ENCODE results near the gene ANO6. TPM values are rescaled to one million over a fixed set of nuclear protein-coding genes. Genes with fewer than 3 reads are reported as not detected.
A peak's percentile ranks its signal among the peaks of the same experiment; 100 is the strongest.
"Not testable (repeated sequence)": the region's sequence is repeated elsewhere in the genome, so short reads cannot be mapped to it uniquely, and the experiment has no call there.

The ANO6 gene
- total RNA-seq, 4 donors from 2014 or later: 31.8 to 43.5 (median 34.1) TPM

GRCh38 chr12:45232756-45233372, 17.0 kb downstream of the ANO6 start:
- Histone ChIP-seq H3K4me3 (no peak overlapping the region), H3K9me3 (no peaks in the 10 kb centered on the region), H3K27ac (peak overlapping the region; percentile 88), H3K36me3 (no peaks in the 10 kb centered on the region), H3K4me1 (peaks cover 51% of the 10 kb centered on the region), H3K27me3 (no peaks in the 10 kb centered on the region)
- TF ChIP-seq EP300 (IDR thresholded peaks at IDR 0.05) (no peak), POLR2AphosphoS5 (IDR thresholded peaks at IDR 0.05) (no peak), POLR2A (IDR thresholded peaks at IDR 0.05) (no peak)
- TF ChIP-seq, protein P1, sequence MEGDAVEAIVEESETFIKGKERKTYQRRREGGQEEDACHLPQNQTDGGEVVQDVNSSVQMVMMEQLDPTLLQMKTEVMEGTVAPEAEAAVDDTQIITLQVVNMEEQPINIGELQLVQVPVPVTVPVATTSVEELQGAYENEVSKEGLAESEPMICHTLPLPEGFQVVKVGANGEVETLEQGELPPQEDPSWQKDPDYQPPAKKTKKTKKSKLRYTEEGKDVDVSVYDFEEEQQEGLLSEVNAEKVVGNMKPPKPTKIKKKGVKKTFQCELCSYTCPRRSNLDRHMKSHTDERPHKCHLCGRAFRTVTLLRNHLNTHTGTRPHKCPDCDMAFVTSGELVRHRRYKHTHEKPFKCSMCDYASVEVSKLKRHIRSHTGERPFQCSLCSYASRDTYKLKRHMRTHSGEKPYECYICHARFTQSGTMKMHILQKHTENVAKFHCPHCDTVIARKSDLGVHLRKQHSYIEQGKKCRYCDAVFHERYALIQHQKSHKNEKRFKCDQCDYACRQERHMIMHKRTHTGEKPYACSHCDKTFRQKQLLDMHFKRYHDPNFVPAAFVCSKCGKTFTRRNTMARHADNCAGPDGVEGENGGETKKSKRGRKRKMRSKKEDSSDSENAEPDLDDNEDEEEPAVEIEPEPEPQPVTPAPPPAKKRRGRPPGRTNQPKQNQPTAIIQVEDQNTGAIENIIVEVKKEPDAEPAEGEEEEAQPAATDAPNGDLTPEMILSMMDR (IDR thresholded peaks at IDR 0.05): no peak
- 36% methylated on average over 6 of the region's 6 CpGs for WGBS
- DNase-seq (ENCODE audit: low spot score in 2 of 2): no peak

- TF ChIP-seq POLR2A (IDR thresholded peaks at IDR 0.05): no peak
- TF ChIP-seq, protein P1 (IDR thresholded peaks at IDR 0.05): no peak
- TF ChIP-seq POLR2AphosphoS5 (IDR thresholded peaks at IDR 0.05): no peak
- no peak for TF ChIP-seq EP300 (IDR thresholded peaks at IDR 0.05)
- no peak for DNase-seq (ENCODE audit: low spot score in 2 of 2)
- Histone ChIP-seq H3K4me1 (peaks cover 51% of the 10 kb centered on the region), H3K4me3 (no peak overlapping the region), H3K27ac (peak overlapping the region; percentile 88), H3K27me3 (no peaks in the 10 kb centered on the region), H3K9me3 (no peaks in the 10 kb centered on the region), H3K36me3 (no peaks in the 10 kb centered on the region)
- 18% methylated on average over 4 of the region's 4 CpGs for WGBS
These were observed 18.4 kb downstream of the ANO6 start for GRCh38 chr12:45234139-45234865.

DNA sequence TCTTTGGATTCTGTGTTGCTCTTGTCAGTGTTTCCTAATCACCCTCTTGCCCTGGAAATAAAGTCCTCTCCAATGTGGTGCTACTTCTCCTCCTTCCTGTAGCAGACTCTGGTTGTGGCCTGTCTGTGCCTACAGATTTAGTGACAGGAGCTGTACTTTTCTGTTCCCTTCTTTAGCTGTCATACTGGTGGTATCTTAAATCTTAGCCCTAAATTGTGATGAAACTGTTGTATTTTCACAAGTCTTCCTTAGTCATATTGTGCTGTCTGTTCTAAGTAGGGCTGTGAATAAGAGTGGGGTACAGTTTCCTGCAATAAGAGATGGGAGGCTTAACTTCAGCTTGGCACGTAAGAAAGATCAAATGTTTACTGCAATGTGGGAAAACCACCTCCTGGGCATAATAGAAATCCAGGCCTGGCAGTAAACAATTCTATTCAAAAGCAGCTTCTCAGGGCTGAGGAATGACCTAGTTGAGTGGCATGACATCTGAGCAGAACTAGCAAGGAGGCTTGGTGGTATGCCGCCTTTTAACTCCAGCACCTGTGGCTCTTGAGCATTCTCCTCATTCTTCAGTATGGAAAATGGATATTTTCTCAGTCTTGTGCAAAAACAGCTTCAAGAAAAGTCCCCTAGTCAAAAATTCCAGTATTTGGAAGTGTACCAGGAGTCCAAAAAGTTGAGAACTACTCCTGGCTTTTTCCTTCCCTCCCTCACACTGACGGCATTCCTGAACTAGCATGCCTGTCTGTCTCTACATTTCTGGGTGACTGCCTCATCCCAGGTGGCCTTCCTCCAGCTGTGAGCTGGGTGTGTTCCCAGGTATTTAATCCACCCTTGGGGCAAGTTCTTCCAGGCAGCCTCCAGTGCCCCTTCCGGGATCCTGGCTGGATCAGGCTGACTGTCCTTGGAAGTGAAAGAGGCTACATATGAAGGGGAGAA, 19.5 kb downstream of the ANO6 start:
- Histone ChIP-seq H3K4me3 (no peak overlapping the region), H3K9me3 (no peaks in the 10 kb centered on the region), H3K4me1 (peaks cover 51% of the 10 kb centered on the region), H3K27ac (peak overlapping the region; percentile 88), H3K27me3 (no peaks in the 10 kb centered on the region), H3K36me3 (no peaks in the 10 kb centered on the region)
- no peak for DNase-seq (ENCODE audit: low spot score in 2 of 2)
- TF ChIP-seq POLR2A (IDR thresholded peaks at IDR 0.05): no peak
- TF ChIP-seq EP300 (IDR thresholded peaks at IDR 0.05): no peak
- no peak for TF ChIP-seq POLR2AphosphoS5 (IDR thresholded peaks at IDR 0.05)
- TF ChIP-seq, protein P1 (IDR thresholded peaks at IDR 0.05): no peak
- 32% methylated on average over 4 of the region's 4 CpGs for WGBS

DNA sequence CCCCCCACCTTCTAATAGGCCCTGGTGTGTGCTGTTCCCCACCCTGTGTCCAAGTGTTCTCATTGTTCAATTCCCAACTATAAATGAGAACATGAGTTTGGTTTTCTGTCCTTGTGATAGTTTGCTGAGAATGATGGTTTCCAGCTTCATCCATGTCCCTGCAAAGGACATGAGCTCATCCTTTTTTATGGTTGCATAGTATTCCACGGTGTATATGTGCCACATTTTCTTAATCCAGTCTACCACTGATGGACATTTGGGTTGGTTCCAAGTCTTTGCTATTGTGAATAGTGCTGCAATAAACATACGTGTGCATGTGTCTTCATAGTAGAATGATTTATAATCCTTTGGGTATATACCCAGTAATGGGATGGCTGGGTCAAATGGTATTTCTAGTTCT, 20.5 kb downstream of the ANO6 start:
- peaks cover 48% of the 10 kb centered on the region for H3K4me1 ChIP-seq
- not testable (repeated sequence) for H3K27me3 ChIP-seq; H3K36me3 ChIP-seq; H3K27ac ChIP-seq; DNase-seq (ENCODE audit: low spot score in 2 of 2); H3K4me3 ChIP-seq; H3K9me3 ChIP-seq
- 38% methylated on average over 2 of the region's 2 CpGs for WGBS

DNA sequence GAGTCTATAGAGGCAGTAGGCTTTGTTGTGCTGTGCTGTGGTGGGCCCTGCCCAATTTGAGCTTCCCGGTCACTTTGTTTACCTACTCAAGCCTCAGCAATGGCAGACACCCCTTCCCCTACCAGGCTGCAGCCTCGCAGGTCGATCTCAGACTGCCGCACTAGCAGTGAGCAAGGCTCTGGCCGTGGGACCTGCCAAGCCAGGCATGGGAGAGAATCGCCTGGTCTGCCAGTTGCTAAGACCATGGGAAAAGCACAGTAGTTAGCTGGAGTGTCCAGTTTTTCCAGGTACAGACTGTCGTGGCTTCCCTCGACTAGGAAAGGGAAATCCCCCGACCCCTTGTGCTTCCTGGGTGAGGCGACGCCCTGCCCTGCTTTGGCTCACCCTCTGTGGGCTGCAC, 26.3 kb downstream of the ANO6 start:
- Histone ChIP-seq H3K9me3 (no peaks in the 10 kb centered on the region), H3K4me3 (no peak overlapping the region), H3K4me1 (peaks cover 5% of the 10 kb centered on the region), H3K36me3 (no peaks in the 10 kb centered on the region), H3K27me3 (no peaks in the 10 kb centered on the region), H3K27ac (no peak overlapping the region)
- DNase-seq (ENCODE audit: low spot score in 2 of 2): no peak
- TF ChIP-seq, protein P1 (IDR thresholded peaks at IDR 0.05): no peak
- 82% methylated on average over 8 of the region's 11 CpGs for WGBS
